OCI-LY7 (cell line): ENCODE data around the gene GTF2A2.

Source experiments
- EZH2phosphoT487 ChIP-seq: fragments of 200-600 bp; sonication (generic); IDR thresholded peaks from 2 replicates; pipeline ENCODE4 v1.6.1; 2018; ENCODE audit warnings: low read depth, borderline replicate concordance, mild to moderate bottlenecking, mixed run types, antibody characterized with exemption, low read length, moderate library complexity, mixed read lengths
- TF ChIP-seq, protein P1 (sequence below): fragments of 200-600 bp; sonication (generic); conservative IDR thresholded peaks from 2 replicates; pipeline ENCODE4 v1.5.1; 2014; ENCODE audit warnings: mild to moderate bottlenecking, antibody characterized with exemption, low read length, moderate library complexity, mixed read lengths

- TF ChIP-seq, protein P1, sequence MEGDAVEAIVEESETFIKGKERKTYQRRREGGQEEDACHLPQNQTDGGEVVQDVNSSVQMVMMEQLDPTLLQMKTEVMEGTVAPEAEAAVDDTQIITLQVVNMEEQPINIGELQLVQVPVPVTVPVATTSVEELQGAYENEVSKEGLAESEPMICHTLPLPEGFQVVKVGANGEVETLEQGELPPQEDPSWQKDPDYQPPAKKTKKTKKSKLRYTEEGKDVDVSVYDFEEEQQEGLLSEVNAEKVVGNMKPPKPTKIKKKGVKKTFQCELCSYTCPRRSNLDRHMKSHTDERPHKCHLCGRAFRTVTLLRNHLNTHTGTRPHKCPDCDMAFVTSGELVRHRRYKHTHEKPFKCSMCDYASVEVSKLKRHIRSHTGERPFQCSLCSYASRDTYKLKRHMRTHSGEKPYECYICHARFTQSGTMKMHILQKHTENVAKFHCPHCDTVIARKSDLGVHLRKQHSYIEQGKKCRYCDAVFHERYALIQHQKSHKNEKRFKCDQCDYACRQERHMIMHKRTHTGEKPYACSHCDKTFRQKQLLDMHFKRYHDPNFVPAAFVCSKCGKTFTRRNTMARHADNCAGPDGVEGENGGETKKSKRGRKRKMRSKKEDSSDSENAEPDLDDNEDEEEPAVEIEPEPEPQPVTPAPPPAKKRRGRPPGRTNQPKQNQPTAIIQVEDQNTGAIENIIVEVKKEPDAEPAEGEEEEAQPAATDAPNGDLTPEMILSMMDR: no peak
- no peak for TF ChIP-seq EZH2phosphoT487
Measured at GRCh38 chr15:59646277-59646676, 11.0 kb downstream of the GTF2A2 start.
